Measurements from ENCODE around the gene DRAM2.

- TF ChIP-seq CTCF (IDR thresholded peaks at IDR 0.05; ENCODE audit: poor library complexity), result no peak
- TF ChIP-seq EZH2 (IDR thresholded peaks at IDR 0.05; ENCODE audit: borderline replicate concordance), result no peak
These were observed 42.2 kb upstream of the DRAM2 start for GRCh38 chr1:111182052-111182451.
